Nephron (organoid): ENCODE data around the gene CERS1.

Experiments used
- H3K27ac Mint-ChIP-seq, 3 experiments: 2 replicates each; pipeline ENCODE4 v1.8.0; 2020; ENCODE audit warnings: mixed read lengths in 3 of 3, mild to moderate bottlenecking in 2 of 3, moderate library complexity in 1 of 3
- H3K27me3 Mint-ChIP-seq: 2 replicates; pipeline ENCODE4 v1.8.0; 2021; ENCODE audit warnings: low read depth, mild to moderate bottlenecking, moderate library complexity, mixed read lengths
- H3K36me3 Mint-ChIP-seq: 2 replicates; pipeline ENCODE4 v1.8.0; 2020; ENCODE audit warnings: low read depth, mixed read lengths
- H3K4me1 Mint-ChIP-seq: 2 replicates; pipeline ENCODE4 v1.8.0; 2020; ENCODE audit warnings: mixed read lengths
- H3K4me3 Mint-ChIP-seq, 3 experiments: 2 replicates each; pipeline ENCODE4 v1.8.0; 2020; ENCODE audit warnings: mild to moderate bottlenecking in 3 of 3, mixed read lengths in 3 of 3, moderate library complexity in 2 of 3
- H3K9me3 Mint-ChIP-seq: 2 replicates; pipeline ENCODE4 v1.8.0; 2020; ENCODE audit warnings: mixed read lengths
- TF ChIP-seq, protein P1 (sequence below), 3 experiments: fragments of 200-600 bp; sonication (generic); IDR thresholded peaks; one replicate each; pipeline ENCODE4 v1.5.0; 2021; ENCODE audit warnings: antibody characterized with exemption in 3 of 3; ENCODE audit not compliant: unreplicated experiment in 3 of 3

Gene CERS1

GRCh38 chr19:18870531-18871172 lies 25.3 kb downstream of the CERS1 start:
- Mint-ChIP-seq H3K4me3 (no peak overlapping the region), H3K27me3 (no peaks in the 10 kb centered on the region), H3K27ac (no peak overlapping the region), H3K36me3 (peaks cover 45% of the 10 kb centered on the region), H3K4me1 (peaks cover 5% of the 10 kb centered on the region), H3K9me3 (peaks cover 6% of the 10 kb centered on the region)
- TF ChIP-seq, protein P1, sequence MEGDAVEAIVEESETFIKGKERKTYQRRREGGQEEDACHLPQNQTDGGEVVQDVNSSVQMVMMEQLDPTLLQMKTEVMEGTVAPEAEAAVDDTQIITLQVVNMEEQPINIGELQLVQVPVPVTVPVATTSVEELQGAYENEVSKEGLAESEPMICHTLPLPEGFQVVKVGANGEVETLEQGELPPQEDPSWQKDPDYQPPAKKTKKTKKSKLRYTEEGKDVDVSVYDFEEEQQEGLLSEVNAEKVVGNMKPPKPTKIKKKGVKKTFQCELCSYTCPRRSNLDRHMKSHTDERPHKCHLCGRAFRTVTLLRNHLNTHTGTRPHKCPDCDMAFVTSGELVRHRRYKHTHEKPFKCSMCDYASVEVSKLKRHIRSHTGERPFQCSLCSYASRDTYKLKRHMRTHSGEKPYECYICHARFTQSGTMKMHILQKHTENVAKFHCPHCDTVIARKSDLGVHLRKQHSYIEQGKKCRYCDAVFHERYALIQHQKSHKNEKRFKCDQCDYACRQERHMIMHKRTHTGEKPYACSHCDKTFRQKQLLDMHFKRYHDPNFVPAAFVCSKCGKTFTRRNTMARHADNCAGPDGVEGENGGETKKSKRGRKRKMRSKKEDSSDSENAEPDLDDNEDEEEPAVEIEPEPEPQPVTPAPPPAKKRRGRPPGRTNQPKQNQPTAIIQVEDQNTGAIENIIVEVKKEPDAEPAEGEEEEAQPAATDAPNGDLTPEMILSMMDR (IDR thresholded peaks at IDR 0.05; ENCODE audit: unreplicated experiment in 3 of 3), result no peak

DNA sequence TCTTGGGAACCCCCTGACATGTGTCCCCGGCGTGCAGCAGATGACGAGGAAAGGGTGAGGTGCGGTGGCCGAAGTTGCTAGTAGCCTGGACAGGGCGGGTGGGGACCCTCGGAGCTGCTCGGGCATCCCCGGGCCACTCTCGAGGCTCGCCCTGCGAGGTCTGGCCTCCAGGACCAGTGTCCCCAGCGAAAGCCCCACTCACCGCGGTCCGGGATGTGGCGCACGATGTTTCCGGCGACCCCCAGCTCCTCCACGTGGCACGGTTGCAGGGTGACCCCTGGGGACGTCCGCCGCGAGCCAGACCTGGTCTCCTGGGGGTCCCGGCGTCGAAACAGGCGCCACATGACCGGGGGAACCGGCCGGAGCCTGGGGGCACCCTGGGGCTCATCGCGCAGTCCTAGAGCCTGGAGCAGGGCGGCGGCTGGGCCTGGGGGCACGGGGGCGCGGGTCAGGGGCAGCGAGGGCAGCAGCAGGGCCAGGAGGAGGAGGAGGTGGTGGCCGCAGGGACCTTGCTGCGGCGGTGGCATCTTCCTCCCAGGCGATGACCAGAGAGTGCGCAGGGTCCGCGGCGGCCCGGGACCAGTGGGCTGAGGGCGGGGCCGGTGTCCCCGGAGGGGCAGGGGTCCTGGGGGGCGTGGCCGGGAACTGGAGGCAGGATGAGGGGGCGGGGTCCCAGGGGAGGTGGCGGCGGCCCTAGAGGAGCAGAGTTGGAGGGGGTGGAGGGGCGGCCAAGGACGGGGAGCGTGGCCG lies 26.0 kb downstream of the CERS1 start:
- Mint-ChIP-seq H3K36me3 (peaks cover 41% of the 10 kb centered on the region), H3K4me1 (peaks cover 5% of the 10 kb centered on the region), H3K27ac (no peak overlapping the region), H3K4me3 (no peak overlapping the region), H3K9me3 (peaks cover 3% of the 10 kb centered on the region), H3K27me3 (no peaks in the 10 kb centered on the region)
- TF ChIP-seq, protein P1 (IDR thresholded peaks at IDR 0.05; ENCODE audit: unreplicated experiment in 3 of 3), result no peak

GRCh38 chr19:18869023-18869618 lies 26.8 kb downstream of the CERS1 start:
- H3K27me3 Mint-ChIP-seq, result no peaks in the 10 kb centered on the region
- TF ChIP-seq, protein P1 (IDR thresholded peaks at IDR 0.05; ENCODE audit: unreplicated experiment in 3 of 3), result no peak
- H3K4me3 Mint-ChIP-seq, result no peak overlapping the region
- H3K9me3 Mint-ChIP-seq, result no peaks in the 10 kb centered on the region
- H3K4me1 Mint-ChIP-seq, result peaks cover 5% of the 10 kb centered on the region
- H3K36me3 Mint-ChIP-seq, result peaks cover 36% of the 10 kb centered on the region
- no peak overlapping the region for H3K27ac Mint-ChIP-seq

- peaks cover 5% of the 10 kb centered on the region for H3K4me1 Mint-ChIP-seq
- peaks cover 32% of the 10 kb centered on the region for H3K36me3 Mint-ChIP-seq
- TF ChIP-seq, protein P1 (IDR thresholded peaks at IDR 0.05; ENCODE audit: unreplicated experiment in 3 of 3), result no peak
- H3K9me3 Mint-ChIP-seq, result no peaks in the 10 kb centered on the region
- no peaks in the 10 kb centered on the region for H3K27me3 Mint-ChIP-seq
- no peak overlapping the region for H3K27ac Mint-ChIP-seq
- no peak overlapping the region for H3K4me3 Mint-ChIP-seq
Observed at GRCh38 chr19:18868380-18869022, 27.5 kb downstream of the CERS1 start.

GRCh38 chr19:18867751-18868150 lies 28.2 kb downstream of the CERS1 start:
- H3K27ac Mint-ChIP-seq, result no peak overlapping the region
- peaks cover 27% of the 10 kb centered on the region for H3K36me3 Mint-ChIP-seq
- TF ChIP-seq, protein P1 (IDR thresholded peaks at IDR 0.05; ENCODE audit: unreplicated experiment in 3 of 3), result no peak
- no peaks in the 10 kb centered on the region for H3K27me3 Mint-ChIP-seq
- H3K9me3 Mint-ChIP-seq, result no peaks in the 10 kb centered on the region
- no peak overlapping the region for H3K4me3 Mint-ChIP-seq
- peaks cover 5% of the 10 kb centered on the region for H3K4me1 Mint-ChIP-seq
